Measurements from ENCODE around the gene MRI1. TPM values are rescaled to one million over a fixed set of nuclear protein-coding genes. Genes with fewer than 3 reads are reported as not detected.

MRI1 gene
- total RNA-seq, 4 donors from 2014 or later = 28.2 to 60.2 (median 38.5) TPM

DNA sequence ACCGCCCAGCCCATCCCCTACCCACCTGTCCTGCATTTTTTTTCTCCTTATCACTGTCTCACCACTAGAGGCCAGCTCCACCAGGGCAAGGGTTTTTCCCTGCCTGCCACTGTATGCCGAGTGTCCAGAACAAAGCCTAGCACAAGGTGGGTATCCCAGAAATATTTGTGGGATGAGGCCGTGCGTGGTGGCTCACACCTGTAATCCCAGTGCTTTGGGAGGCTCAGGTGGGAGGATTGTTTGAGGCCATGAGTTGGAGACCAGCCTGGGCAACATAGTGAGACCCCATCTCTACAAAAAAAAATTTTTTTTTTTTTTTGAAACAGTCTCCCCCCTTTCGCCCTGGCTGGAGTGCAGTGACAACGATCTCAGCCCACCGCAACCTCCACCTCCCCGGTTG, 2.9 kb upstream of the MRI1 start:
- intact Hi-C loops (cut with DNase I) = no loop called here

DNA sequence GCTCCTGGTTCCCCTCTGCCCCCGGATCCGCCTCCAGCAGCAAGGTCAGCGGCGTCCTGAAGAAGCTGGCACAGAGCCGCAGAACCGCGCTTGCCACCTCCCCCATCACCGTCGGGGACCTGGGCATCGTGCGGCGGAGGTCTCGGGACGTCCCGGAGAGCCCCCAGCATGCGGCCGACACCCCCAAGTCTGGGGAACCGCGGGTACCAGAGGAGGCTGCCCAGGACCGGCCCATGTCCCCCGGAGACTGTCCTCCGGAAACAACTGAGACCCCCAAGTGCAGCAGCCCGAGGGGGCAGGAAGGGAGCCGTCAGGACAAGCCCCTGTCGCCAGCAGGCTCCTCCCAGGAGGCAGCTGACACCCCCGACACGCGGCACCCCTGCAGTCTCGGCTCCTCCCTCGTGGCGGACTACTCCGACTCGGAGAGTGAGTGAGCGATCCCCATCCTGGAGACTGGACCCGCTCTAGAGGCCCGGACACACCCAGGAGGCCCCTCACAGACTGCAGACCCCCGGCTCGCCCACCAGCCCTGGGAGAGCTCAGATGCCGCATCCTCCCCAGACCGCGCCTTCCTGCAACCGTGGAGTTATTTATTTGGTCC, 1.6 kb upstream of the MRI1 start:
- no peak overlapping the region for H3K27ac ChIP-seq (replicated peaks in 1 of 4)
- WGBS = 91% methylated on average over 7 of the region's 42 CpGs
- H3K27me3 ChIP-seq = no peaks in the 10 kb centered on the region
- peaks cover 51 to 62% (median 57%) of the 10 kb centered on the region in 4 donors for H3K36me3 ChIP-seq
- no peak for DNase-seq (ENCODE audit: extremely low spot score)
- TF ChIP-seq EP300 (IDR thresholded peaks at IDR 0.05) (no peak), POLR2A (IDR thresholded peaks at IDR 0.05; ENCODE audit: low read depth) (no peak), POLR2AphosphoS5 (IDR thresholded peaks at IDR 0.05) (no peak)
- peaks cover 4 to 33% (median 23%) of the 10 kb centered on the region in 4 donors for H3K4me1 ChIP-seq
- intact Hi-C loops (cut with DNase I) = no loop called here
- no peaks in the 10 kb centered on the region for H3K9me3 ChIP-seq
- no peak overlapping the region for H3K4me3 ChIP-seq

More for the DNA sequence above, 2.9 kb upstream of the MRI1 start:
- H3K4me1 ChIP-seq = peaks cover 4 to 30% (median 21%) of the 10 kb centered on the region in 4 donors
- no peak for DNase-seq (ENCODE audit: extremely low spot score)
- H3K27me3 ChIP-seq = no peaks in the 10 kb centered on the region
- WGBS = 90% methylated on average over 8 of the region's 8 CpGs
- H3K27ac ChIP-seq (replicated peaks in 1 of 4) = no peak overlapping the region
- TF ChIP-seq, protein P1, sequence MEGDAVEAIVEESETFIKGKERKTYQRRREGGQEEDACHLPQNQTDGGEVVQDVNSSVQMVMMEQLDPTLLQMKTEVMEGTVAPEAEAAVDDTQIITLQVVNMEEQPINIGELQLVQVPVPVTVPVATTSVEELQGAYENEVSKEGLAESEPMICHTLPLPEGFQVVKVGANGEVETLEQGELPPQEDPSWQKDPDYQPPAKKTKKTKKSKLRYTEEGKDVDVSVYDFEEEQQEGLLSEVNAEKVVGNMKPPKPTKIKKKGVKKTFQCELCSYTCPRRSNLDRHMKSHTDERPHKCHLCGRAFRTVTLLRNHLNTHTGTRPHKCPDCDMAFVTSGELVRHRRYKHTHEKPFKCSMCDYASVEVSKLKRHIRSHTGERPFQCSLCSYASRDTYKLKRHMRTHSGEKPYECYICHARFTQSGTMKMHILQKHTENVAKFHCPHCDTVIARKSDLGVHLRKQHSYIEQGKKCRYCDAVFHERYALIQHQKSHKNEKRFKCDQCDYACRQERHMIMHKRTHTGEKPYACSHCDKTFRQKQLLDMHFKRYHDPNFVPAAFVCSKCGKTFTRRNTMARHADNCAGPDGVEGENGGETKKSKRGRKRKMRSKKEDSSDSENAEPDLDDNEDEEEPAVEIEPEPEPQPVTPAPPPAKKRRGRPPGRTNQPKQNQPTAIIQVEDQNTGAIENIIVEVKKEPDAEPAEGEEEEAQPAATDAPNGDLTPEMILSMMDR (IDR thresholded peaks at IDR 0.05) = no peak
- TF ChIP-seq POLR2A (IDR thresholded peaks at IDR 0.05; ENCODE audit: low read depth) = no peak
- TF ChIP-seq POLR2AphosphoS5 (IDR thresholded peaks at IDR 0.05) = no peak
- no peak for TF ChIP-seq EP300 (IDR thresholded peaks at IDR 0.05)
- no peak overlapping the region for H3K4me3 ChIP-seq
- peaks cover 65 to 74% (median 70%) of the 10 kb centered on the region in 4 donors for H3K36me3 ChIP-seq
- no peaks in the 10 kb centered on the region for H3K9me3 ChIP-seq

DNA sequence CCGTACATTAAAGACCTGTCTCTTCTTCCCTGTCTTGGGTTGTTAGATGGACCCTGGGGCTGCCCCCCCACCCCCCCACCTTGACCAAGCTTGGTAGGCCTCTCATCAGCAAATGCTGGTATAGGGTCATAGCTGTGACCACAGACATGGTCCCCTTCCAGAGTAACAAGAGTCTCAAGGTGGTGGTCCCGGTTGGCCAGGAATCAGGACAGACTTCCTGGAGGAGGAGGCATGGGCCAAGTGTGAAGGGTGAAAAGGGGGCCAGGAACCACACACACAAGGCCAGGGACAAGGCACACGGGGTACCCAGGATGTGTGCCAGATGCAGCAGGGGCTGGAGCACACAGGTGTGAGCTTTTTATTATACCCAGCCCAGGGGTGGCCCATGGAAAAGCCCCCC, 1.1 kb upstream of the MRI1 start:
- Histone ChIP-seq H3K27ac (replicated peaks in 1 of 4) (peak overlapping the region in 1 of 4 donors; percentile 82), H3K4me1 (peaks cover 4 to 33% (median 23%) of the 10 kb centered on the region in 4 donors), H3K9me3 (no peaks in the 10 kb centered on the region), H3K27me3 (no peaks in the 10 kb centered on the region), H3K36me3 (peaks cover 46 to 60% (median 55%) of the 10 kb centered on the region in 4 donors), H3K4me3 (no peak overlapping the region)
- TF ChIP-seq POLR2AphosphoS5 (IDR thresholded peaks at IDR 0.05) = peak in 1 of 2 donors; percentile 4
- no peak for TF ChIP-seq POLR2A (IDR thresholded peaks at IDR 0.05; ENCODE audit: low read depth)
- no peak for DNase-seq (ENCODE audit: extremely low spot score)
- intact Hi-C loops (cut with DNase I) = no loop called here
- 33% methylated on average over 1 of the region's 3 CpGs for WGBS

DNA sequence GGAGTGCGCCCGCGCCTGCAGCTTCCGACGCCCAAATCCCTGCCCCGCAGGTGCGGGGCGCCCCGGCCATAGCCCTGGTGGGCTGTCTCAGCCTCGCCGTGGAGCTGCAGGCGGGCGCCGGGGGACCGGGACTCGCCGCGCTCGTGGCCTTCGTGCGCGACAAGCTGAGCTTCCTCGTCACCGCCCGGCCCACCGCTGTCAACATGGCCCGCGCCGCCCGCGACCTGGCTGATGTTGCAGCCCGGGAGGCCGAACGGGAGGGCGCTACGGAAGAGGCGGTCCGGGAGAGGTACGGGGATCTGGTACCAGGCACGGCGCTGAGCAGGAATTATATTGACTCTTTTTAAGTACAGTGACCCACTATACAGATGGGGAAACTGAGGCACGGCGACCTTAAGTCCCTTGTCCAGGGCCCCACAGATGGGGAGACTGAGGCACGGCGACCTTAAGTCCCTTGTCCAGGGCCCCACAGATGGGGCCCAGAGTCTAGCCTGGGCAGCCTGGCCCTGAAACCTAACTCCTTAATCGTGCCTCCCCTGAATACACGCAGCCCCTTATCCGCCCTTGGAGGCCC, 586 bp downstream of the MRI1 start:
- no peaks in the 10 kb centered on the region for H3K9me3 ChIP-seq
- DNase-seq (ENCODE audit: extremely low spot score) = no peak
- WGBS = 5% methylated on average over 24 of the region's 48 CpGs

DNA sequence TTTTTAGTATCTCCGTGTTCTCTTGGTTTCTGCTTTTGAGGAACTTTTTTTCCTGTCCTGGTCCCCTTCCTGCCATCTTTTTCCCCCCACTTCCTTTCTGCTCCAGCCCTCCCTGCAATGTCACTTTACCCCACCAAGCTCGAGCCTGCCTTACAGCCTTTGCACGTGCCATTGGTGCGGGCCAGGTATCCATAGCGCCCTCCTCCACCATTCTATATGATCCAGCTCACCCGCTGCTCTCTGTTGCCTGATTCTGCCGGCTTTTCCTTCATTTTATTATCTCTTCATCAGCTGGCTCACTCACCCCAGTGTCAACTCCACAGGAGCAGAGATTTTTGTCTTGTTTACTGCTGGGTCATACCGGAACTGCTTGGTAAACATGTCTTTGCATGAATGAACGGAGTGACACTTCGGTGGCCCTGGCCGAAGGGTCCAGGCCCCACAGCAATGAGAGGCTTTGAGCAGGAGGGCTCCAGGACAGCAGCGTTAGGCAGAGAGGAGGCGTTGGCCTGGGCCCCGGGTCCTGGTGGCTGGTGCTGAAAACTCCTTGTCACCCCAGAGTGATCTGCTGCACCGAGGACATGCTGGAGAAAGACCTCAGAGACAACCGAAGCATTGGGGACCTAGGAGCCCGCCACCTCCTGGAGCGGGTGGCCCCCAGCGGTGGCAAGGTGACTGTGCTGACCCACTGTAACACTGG, 1.2 kb downstream of the MRI1 start:
- no peak for DNase-seq (ENCODE audit: extremely low spot score)
- H3K4me3 ChIP-seq = peak overlapping the region; percentile 68 to 92 (median 82)
- H3K4me1 ChIP-seq = peaks cover 4 to 33% (median 23%) of the 10 kb centered on the region in 4 donors
- no peaks in the 10 kb centered on the region for H3K27me3 ChIP-seq
- WGBS = 62% methylated on average over 19 of the region's 19 CpGs
- H3K9me3 ChIP-seq = no peaks in the 10 kb centered on the region
- TF ChIP-seq POLR2AphosphoS5 (IDR thresholded peaks at IDR 0.05) (no peak), POLR2A (IDR thresholded peaks at IDR 0.05; ENCODE audit: low read depth) (no peak), EP300 (IDR thresholded peaks at IDR 0.05) (no peak)
- TF ChIP-seq, protein P1 (IDR thresholded peaks at IDR 0.05) = no peak
- H3K36me3 ChIP-seq = peaks cover 40 to 60% (median 54%) of the 10 kb centered on the region in 4 donors
- intact Hi-C loops (cut with DNase I) = no loop called here
- H3K27ac ChIP-seq (replicated peaks in 1 of 4) = peak overlapping the region; percentile 75 to 83 (median 82)

More for the DNA sequence above, 586 bp downstream of the MRI1 start:
- peak overlapping the region; percentile 75 to 83 (median 82) for H3K27ac ChIP-seq (replicated peaks in 1 of 4)
- H3K4me3 ChIP-seq = peak overlapping the region; percentile 68 to 92 (median 82)
- TF ChIP-seq, protein P1 (IDR thresholded peaks at IDR 0.05) = no peak
- TF ChIP-seq EP300 (IDR thresholded peaks at IDR 0.05) (no peak), POLR2A (IDR thresholded peaks at IDR 0.05; ENCODE audit: low read depth) (no peak), POLR2AphosphoS5 (IDR thresholded peaks at IDR 0.05) (no peak)
- intact Hi-C loops (cut with DNase I) = no loop called here
- H3K27me3 ChIP-seq = no peaks in the 10 kb centered on the region
- H3K36me3 ChIP-seq = peaks cover 40 to 60% (median 55%) of the 10 kb centered on the region in 4 donors
- peaks cover 4 to 33% (median 23%) of the 10 kb centered on the region in 4 donors for H3K4me1 ChIP-seq
